ENCODE measurements around the gene TCTA.
"Not testable (repeated sequence)": the region's sequence is repeated elsewhere in the genome, so short reads cannot be mapped to it uniquely, and the experiment has no call there.

TCTA gene

DNA sequence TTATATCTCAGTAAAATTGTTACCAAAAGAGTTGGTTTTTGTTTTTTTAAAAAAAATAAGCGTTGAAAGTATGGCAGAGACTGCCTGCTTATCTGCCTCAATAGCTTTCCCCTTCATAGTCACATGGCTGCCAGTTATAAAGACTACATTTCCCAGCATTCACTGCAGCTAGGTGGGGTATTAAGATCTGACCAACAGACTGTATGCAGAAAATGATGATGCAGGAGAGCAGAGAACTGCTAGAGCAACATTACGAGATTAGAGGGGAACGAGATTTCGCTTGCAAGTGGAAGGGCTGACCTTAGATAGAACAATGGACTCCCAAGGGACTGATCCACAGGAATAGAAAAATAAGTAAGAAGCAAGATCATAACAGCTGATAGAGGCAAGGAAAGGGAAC, 14.8 kb upstream of the TCTA start:
- no peak for DNase-seq (ENCODE audit: low spot score)
- in situ Hi-C loops (cut with MboI; ENCODE audit: low sequenced_read_pairs, unreplicated experiment) = no loop called here
- TF ChIP-seq, protein P1, sequence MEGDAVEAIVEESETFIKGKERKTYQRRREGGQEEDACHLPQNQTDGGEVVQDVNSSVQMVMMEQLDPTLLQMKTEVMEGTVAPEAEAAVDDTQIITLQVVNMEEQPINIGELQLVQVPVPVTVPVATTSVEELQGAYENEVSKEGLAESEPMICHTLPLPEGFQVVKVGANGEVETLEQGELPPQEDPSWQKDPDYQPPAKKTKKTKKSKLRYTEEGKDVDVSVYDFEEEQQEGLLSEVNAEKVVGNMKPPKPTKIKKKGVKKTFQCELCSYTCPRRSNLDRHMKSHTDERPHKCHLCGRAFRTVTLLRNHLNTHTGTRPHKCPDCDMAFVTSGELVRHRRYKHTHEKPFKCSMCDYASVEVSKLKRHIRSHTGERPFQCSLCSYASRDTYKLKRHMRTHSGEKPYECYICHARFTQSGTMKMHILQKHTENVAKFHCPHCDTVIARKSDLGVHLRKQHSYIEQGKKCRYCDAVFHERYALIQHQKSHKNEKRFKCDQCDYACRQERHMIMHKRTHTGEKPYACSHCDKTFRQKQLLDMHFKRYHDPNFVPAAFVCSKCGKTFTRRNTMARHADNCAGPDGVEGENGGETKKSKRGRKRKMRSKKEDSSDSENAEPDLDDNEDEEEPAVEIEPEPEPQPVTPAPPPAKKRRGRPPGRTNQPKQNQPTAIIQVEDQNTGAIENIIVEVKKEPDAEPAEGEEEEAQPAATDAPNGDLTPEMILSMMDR (IDR thresholded peaks at IDR 0.05; ENCODE audit: borderline replicate concordance, control extremely low read depth, extremely low read depth, insufficient read depth, missing control alignments) = no peak

DNA sequence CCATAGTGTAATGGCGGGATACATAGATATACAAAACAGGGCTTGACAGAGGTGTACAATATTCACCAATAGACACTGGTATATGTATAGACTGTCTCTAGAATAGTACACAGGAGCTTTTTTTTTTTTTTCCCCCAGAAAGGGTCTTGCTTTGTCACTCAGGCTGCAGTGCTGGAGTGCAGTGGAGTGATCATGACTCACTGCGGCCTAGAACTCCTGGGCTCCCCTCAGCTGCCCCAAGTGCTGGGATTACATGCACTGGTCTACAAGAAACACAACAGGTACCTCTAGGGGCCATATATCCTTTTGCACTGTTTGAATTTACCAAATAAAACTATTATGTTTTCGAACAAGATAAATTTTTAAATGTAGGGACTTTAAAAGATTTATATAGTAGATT, 12.8 kb upstream of the TCTA start:
- DNase-seq (ENCODE audit: low spot score) = no peak
- in situ Hi-C loops (cut with MboI; ENCODE audit: low sequenced_read_pairs, unreplicated experiment) = no loop called here
- TF ChIP-seq, protein P1 (IDR thresholded peaks at IDR 0.05; ENCODE audit: borderline replicate concordance, control extremely low read depth, extremely low read depth, insufficient read depth, missing control alignments) = no peak

DNA sequence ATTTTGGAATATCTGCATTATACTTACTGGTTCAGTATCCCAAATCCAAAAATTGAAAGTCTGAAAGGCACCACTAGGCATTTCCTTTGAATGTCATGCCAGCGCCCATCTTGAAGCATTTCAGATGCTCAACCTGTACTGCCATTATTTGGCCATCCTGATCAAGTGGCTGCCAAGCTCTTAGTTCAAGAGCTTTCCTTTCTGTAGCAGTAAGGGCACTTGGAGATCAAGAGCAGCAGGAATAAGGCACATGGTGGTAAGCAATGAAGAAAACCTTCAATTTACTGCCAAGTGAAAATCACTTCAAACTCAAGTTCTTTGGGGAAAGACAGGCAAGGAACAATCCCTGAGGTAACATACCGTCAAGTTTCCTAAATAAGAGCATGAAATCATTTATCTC, 10.5 kb upstream of the TCTA start:
- TF ChIP-seq, protein P1 (IDR thresholded peaks at IDR 0.05; ENCODE audit: borderline replicate concordance, control extremely low read depth, extremely low read depth, insufficient read depth, missing control alignments) = no peak
- no peak for DNase-seq (ENCODE audit: low spot score)
- in situ Hi-C loops (cut with MboI; ENCODE audit: low sequenced_read_pairs, unreplicated experiment) = no loop called here

DNA sequence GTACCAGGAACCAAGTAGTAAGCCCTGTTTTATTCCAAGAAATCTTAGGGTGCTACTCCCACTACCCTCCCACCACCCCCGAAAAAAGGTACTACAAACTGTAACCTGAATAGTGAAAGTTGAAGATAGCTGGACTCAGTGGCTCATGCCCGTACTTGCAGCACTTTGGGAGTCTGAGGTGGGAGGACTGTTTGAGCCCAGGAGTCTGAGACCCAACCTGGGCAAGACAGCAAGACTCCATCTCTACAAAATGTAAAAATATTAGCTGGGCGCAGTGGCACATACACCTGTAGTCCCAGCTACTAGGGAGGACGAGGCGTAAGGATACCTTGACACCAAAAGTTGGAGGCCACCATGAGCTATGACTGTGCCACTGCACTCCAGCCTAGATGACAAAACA, 8.3 kb upstream of the TCTA start:
- TF ChIP-seq, protein P1 (IDR thresholded peaks at IDR 0.05; ENCODE audit: borderline replicate concordance, control extremely low read depth, extremely low read depth, insufficient read depth, missing control alignments) = no peak

DNA sequence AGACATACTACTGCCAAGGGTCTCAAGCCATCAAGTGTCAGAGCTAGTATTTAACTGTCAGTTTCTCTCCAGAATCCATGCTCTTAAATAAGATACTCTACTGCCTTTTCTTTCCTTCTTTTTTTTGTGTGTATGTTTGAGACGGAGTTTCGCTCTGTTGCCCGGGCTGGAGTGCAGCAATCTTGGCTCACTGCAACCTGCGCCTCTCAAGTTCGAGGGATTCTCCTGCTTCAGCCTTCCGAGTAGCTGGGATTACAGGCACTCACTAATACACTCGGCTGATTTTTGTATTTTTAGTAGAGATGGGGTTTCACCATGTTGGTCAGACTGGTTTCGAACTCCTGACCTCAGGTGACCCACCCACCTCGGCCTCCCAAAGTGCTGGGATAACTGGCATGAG, 6.7 kb upstream of the TCTA start:
- in situ Hi-C loops (cut with MboI; ENCODE audit: low sequenced_read_pairs, unreplicated experiment); DNase-seq (ENCODE audit: low spot score): not testable (repeated sequence)

More for the DNA sequence above, 8.3 kb upstream of the TCTA start:
- DNase-seq (ENCODE audit: low spot score) = no peak
- in situ Hi-C loops (cut with MboI; ENCODE audit: low sequenced_read_pairs, unreplicated experiment) = no loop called here

DNA sequence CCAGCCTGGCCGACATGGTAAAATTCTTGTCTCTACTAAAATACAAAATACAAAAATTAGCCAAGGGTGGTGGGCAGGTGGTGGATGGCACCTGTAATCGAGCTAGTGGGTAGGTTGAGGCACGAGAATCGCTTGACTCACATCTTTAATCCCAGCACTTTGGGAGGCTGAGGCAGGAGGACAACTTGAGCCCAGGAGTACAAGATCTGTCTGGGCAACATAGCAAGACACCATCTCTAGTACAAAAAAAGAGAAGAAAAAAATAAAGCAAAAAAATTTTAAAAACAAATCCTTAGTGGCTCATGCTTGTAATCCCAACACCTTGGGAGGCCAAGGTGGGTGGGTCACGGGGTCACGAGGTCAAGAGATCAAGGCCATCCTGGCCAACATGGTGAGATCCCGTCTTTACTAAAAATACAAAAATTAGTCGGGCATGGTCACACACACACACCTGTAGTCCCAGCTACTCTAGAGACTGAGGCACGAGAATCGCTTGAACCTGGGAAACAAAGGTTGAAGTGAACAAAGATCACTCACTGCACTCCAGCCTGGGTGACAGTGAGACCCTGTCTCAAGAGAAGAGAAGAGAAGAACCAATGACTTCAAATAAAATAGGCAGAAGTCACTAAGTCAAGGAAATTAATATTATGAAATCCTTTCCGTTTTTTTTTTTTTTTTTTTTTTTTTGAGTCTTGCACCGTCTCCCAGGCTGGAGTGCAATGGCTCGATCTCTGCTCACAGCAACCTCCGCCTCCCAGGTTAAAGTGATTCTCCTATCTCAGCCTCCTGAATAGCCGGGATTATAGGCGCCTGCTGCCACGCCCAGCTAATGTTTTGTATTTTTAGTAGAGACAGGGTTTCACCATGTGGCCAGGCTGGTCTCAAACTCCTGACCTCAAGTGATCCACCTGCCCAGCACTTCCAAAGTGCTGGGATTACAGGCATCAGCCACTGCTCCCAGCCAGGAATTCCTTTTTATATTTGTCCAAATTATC, 5.4 kb upstream of the TCTA start:
- no peak for DNase-seq (ENCODE audit: low spot score)
- TF ChIP-seq, protein P1 (IDR thresholded peaks at IDR 0.05; ENCODE audit: borderline replicate concordance, control extremely low read depth, extremely low read depth, insufficient read depth, missing control alignments) = no peak
- in situ Hi-C loops (cut with MboI; ENCODE audit: low sequenced_read_pairs, unreplicated experiment) = no loop called here

Data from GM13976 (cell line).